H9 (cell line): ENCODE data around the gene PPP1CA. TPM values are rescaled to one million over a fixed set of nuclear protein-coding genes. Genes with fewer than 3 reads are reported as not detected.

ENCODE experiments used
- DNase-seq: peaks from one replicate; pipeline ENCODE4 v3.0.0-alpha.2; 2017
- H2AFZ ChIP-seq: one replicate; pipeline ENCODE4 v1.6.1; 2013; ENCODE audit warnings: mild to moderate bottlenecking, low read length, control low read depth, moderate library complexity
- H2AK5ac ChIP-seq: 2 replicates; pipeline ENCODE4 v1.6.1; 2013; ENCODE audit warnings: low read length, control low read depth, mixed read lengths; ENCODE audit not compliant: insufficient read length
- H2BK120ac ChIP-seq: one replicate; pipeline ENCODE4 v1.6.1; 2013; ENCODE audit warnings: low read depth, mild to moderate bottlenecking, low read length, control low read depth, inconsistent platforms; ENCODE audit not compliant: poor library complexity, severe bottlenecking
- H2BK12ac ChIP-seq: 2 replicates; pipeline ENCODE4 v1.6.1; 2013; ENCODE audit warnings: low read length, control low read depth, mixed read lengths, low read depth; ENCODE audit not compliant: insufficient read length
- H2BK15ac ChIP-seq: 2 replicates; pipeline ENCODE4 v1.6.1; 2013; ENCODE audit warnings: low read depth, low read length, control low read depth
- H2BK20ac ChIP-seq: one replicate; pipeline ENCODE4 v1.6.1; 2013; ENCODE audit warnings: low read depth, mild to moderate bottlenecking, low read length, control low read depth, inconsistent platforms; ENCODE audit not compliant: poor library complexity, severe bottlenecking
- H2BK5ac ChIP-seq: 2 replicates; pipeline ENCODE4 v1.6.1; 2013; ENCODE audit warnings: low read length, control low read depth, mixed read lengths; ENCODE audit not compliant: insufficient read length
- H3K14ac ChIP-seq: 2 replicates; pipeline ENCODE4 v1.6.1; 2013; ENCODE audit warnings: low read length, control low read depth; ENCODE audit not compliant: insufficient read depth
- H3K18ac ChIP-seq: 2 replicates; pipeline ENCODE4 v1.6.1; 2013; ENCODE audit warnings: low read depth, mild to moderate bottlenecking, mixed read lengths, low read length, control low read depth; ENCODE audit not compliant: insufficient read length
- H3K23ac ChIP-seq: 2 replicates; pipeline ENCODE4 v1.6.1; 2013; ENCODE audit warnings: low read length, control low read depth, mixed read lengths, low read depth; ENCODE audit not compliant: insufficient read length
- H3K23me2 ChIP-seq: 2 replicates; pipeline ENCODE4 v1.6.1; 2013; ENCODE audit warnings: low read depth, mild to moderate bottlenecking, mixed read lengths, low read length, control low read depth; ENCODE audit not compliant: insufficient read length, poor library complexity, severe bottlenecking
- H3K27ac ChIP-seq: 2 replicates; pipeline ENCODE4 v1.5.1; 2013; ENCODE audit warnings: low read length, control low read depth, mixed read lengths, low read depth; ENCODE audit not compliant: insufficient read length
- H3K27me3 ChIP-seq: 2 replicates; pipeline ENCODE4 v1.6.1; 2013; ENCODE audit warnings: low read length, control low read depth, inconsistent platforms; ENCODE audit not compliant: insufficient read depth
- H3K4ac ChIP-seq: 2 replicates; pipeline ENCODE4 v1.6.1; 2013; ENCODE audit warnings: low read depth, mild to moderate bottlenecking, control low read depth, inconsistent platforms, low read length, moderate library complexity
- H3K4me1 ChIP-seq: 2 replicates; pipeline ENCODE4 v1.6.1; 2013; ENCODE audit warnings: low read length, control low read depth, inconsistent platforms; ENCODE audit not compliant: insufficient read depth
- H3K4me2 ChIP-seq: 2 replicates; pipeline ENCODE4 v1.6.1; 2013; ENCODE audit warnings: low read length, control low read depth, mixed read lengths; ENCODE audit not compliant: insufficient read length, insufficient read depth
- H3K56ac ChIP-seq: 2 replicates; pipeline ENCODE4 v1.6.1; 2013; ENCODE audit warnings: low read depth, mild to moderate bottlenecking, mixed read lengths, low read length, control low read depth; ENCODE audit not compliant: insufficient read length
- H3K79me1 ChIP-seq: 2 replicates; pipeline ENCODE4 v1.6.1; 2013; ENCODE audit warnings: low read depth, mild to moderate bottlenecking, moderate library complexity, low read length, control low read depth, inconsistent platforms; ENCODE audit not compliant: insufficient read depth, poor library complexity, severe bottlenecking
- H3K79me2 ChIP-seq: 2 replicates; pipeline ENCODE4 v1.6.1; 2013; ENCODE audit warnings: low read length, control low read depth, inconsistent platforms; ENCODE audit not compliant: insufficient read depth
- H3K9ac ChIP-seq: 2 replicates; pipeline ENCODE4 v1.6.1; 2013; ENCODE audit warnings: low read length, control low read depth, mixed read lengths; ENCODE audit not compliant: insufficient read length; ENCODE audit errors: extremely low read depth
- H3K9me3 ChIP-seq: one replicate; pipeline ENCODE4 v1.6.1; 2013; ENCODE audit warnings: low read depth, low read length, inconsistent platforms; ENCODE audit not compliant: control insufficient read depth
- H3T11ph ChIP-seq: one replicate; pipeline ENCODE4 v1.6.1; 2013; ENCODE audit warnings: mild to moderate bottlenecking, low read length, control low read depth, inconsistent platforms
- H4K20me1 ChIP-seq: one replicate; pipeline ENCODE4 v1.6.1; 2013; ENCODE audit not compliant: control insufficient read depth, insufficient read length, insufficient read depth
- H4K5ac ChIP-seq: 2 replicates; pipeline ENCODE4 v1.6.1; 2013; ENCODE audit warnings: low read depth, mild to moderate bottlenecking, mixed read lengths, low read length, control low read depth; ENCODE audit not compliant: insufficient read length
- H4K8ac ChIP-seq: replicated peaks from 2 replicates; pipeline ENCODE4 v1.6.1; 2013; ENCODE audit warnings: low read length, control low read depth, mixed read lengths, low read depth; ENCODE audit not compliant: insufficient read length
- H4K91ac ChIP-seq: 2 replicates; pipeline ENCODE4 v1.6.1; 2013; ENCODE audit warnings: low read depth, mild to moderate bottlenecking, moderate library complexity, mixed read lengths, low read length, control low read depth; ENCODE audit not compliant: insufficient read length
- H3K27ac Mint-ChIP-seq, 3 experiments: 2 replicates in 2 of 3; 3 replicates in 1 of 3; pipeline ENCODE4 v1.8.0; 2020 to 2021; ENCODE audit warnings: mixed read lengths in 3 of 3, mild to moderate bottlenecking in 1 of 3, moderate library complexity in 1 of 3
- H3K27me3 Mint-ChIP-seq: 2 replicates; pipeline ENCODE4 v1.8.0; 2021; ENCODE audit warnings: low read depth, mild to moderate bottlenecking, moderate library complexity, mixed read lengths
- H3K36me3 Mint-ChIP-seq, 3 experiments: 2 replicates in 2 of 3; 3 replicates in 1 of 3; pipeline ENCODE4 v1.8.0; 2020 to 2021; ENCODE audit warnings: low read depth in 3 of 3, mixed read lengths in 3 of 3; ENCODE audit not compliant: insufficient read depth in 1 of 3
- H3K4me1 Mint-ChIP-seq, 2 experiments: 2 replicates each; pipeline ENCODE4 v1.8.0; 2020; ENCODE audit warnings: mixed read lengths in 2 of 2
- H3K4me3 Mint-ChIP-seq, 2 experiments: 2 replicates in 1 of 2; 3 replicates in 1 of 2; pipeline ENCODE4 v1.8.0; 2020 to 2021; ENCODE audit warnings: mild to moderate bottlenecking in 2 of 2, mixed read lengths in 2 of 2, moderate library complexity in 1 of 2
- H3K9me3 Mint-ChIP-seq, 2 experiments: 2 replicates in 1 of 2; 3 replicates in 1 of 2; pipeline ENCODE4 v1.8.0; 2020; ENCODE audit warnings: mild to moderate bottlenecking in 2 of 2, mixed read lengths in 2 of 2, moderate library complexity in 1 of 2
- WGBS: extraction: QIAGEN DNeasy Blood & Tissue Kit; methylation state at CpG from one replicate; pipeline ENCODE4 v1.1.7; 2013; ENCODE audit warnings: missing lambda C conversion rate, low lambda C conversion rate, mixed read lengths; ENCODE audit not compliant: insufficient read length; ENCODE audit errors: extremely low coverage; 5-methylcytosine and 5-hydroxymethylcytosine counted together
- total RNA-seq: library from RNA; stranded (reverse); gene quantifications from 2 replicates; pipeline ENCODE4 v1.2.1, GENCODE V29; 2021
- TF ChIP-seq, protein P1 (sequence below): fragments of 200-600 bp; sonication (generic); conservative IDR thresholded peaks from 3 replicates; pipeline ENCODE4 v1.8.0; 2021; ENCODE audit warnings: antibody characterized with exemption, mild to moderate bottlenecking

PPP1CA gene
- total RNA-seq, 1 experiment from 2014 or later: 205 TPM

DNA sequence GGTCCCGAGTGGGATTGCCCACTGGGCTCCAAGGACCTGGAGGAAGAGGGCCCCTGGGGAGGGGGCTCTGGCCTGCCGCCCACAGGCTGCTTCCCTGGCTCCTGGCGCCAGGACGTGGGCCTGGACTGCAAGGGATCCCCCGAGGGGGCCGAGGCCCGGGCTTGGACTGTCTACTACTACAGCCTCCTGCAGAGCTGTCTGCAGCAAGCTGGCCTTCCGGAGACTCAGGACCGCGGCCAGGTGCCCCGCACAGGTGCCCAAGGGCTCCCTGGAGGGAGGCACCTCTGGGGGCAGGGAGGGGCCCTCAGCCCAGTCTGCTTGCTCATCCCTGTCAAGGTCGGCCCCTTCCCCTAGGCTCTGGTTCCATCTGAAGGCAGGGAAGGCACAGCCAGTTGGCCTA, 15.8 kb upstream of the PPP1CA start:
- Histone ChIP-seq H3K4me1 (no peaks in the 10 kb centered on the region), H2BK5ac (no peak overlapping the region), H3K23ac (no peak overlapping the region), H2BK12ac (no peak overlapping the region), H4K20me1 (no peaks in the 10 kb centered on the region), H3K23me2 (no peaks in the 10 kb centered on the region), H3K9me3 (no peaks in the 10 kb centered on the region), H2AK5ac (no peak overlapping the region), H4K91ac (no peak overlapping the region), H3K14ac (no peak overlapping the region), H4K8ac (no peak overlapping the region), H3K4ac (no peak overlapping the region), H3K79me1 (no peaks in the 10 kb centered on the region), H2BK120ac (no peak overlapping the region), H3K4me2 (no peak overlapping the region), H3K79me2 (no peaks in the 10 kb centered on the region), H2BK15ac (no peak overlapping the region), H3T11ph (no peak overlapping the region), H3K27me3 (no peaks in the 10 kb centered on the region), H4K5ac (no peak overlapping the region), H3K9ac (no peak overlapping the region), H2AFZ (no peak overlapping the region), H3K27ac (no peak overlapping the region), H2BK20ac (no peak overlapping the region), H3K56ac (no peak overlapping the region), H3K18ac (no peak overlapping the region)
- peaks cover 0 to 1% (median 0%) of the 10 kb centered on the region in 3 experiments; a peak in 1 of 7 replicates for H3K36me3 Mint-ChIP-seq
- no peak overlapping the region for H3K4me3 Mint-ChIP-seq
- H3K27me3 Mint-ChIP-seq: peaks cover 35% of the 10 kb centered on the region
- peaks cover 18 to 22% of the 10 kb centered on the region in 2 experiments for H3K4me1 Mint-ChIP-seq
- H3K27ac Mint-ChIP-seq: no peak overlapping the region
- TF ChIP-seq, protein P1, sequence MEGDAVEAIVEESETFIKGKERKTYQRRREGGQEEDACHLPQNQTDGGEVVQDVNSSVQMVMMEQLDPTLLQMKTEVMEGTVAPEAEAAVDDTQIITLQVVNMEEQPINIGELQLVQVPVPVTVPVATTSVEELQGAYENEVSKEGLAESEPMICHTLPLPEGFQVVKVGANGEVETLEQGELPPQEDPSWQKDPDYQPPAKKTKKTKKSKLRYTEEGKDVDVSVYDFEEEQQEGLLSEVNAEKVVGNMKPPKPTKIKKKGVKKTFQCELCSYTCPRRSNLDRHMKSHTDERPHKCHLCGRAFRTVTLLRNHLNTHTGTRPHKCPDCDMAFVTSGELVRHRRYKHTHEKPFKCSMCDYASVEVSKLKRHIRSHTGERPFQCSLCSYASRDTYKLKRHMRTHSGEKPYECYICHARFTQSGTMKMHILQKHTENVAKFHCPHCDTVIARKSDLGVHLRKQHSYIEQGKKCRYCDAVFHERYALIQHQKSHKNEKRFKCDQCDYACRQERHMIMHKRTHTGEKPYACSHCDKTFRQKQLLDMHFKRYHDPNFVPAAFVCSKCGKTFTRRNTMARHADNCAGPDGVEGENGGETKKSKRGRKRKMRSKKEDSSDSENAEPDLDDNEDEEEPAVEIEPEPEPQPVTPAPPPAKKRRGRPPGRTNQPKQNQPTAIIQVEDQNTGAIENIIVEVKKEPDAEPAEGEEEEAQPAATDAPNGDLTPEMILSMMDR: no peak
- no CpG with 5 or more reads among the region's 12 CpGs for WGBS
- H3K9me3 Mint-ChIP-seq: no peaks in the 10 kb centered on the region; a peak in 1 of 5 replicates
- DNase-seq: no peak
